Activated T-cell treated with anti-CD3 and anti-CD28 coated beads for 24 hours (primary cell): ENCODE data around the gene IFITM1.
A peak's percentile ranks its signal among the peaks of the same experiment; 100 is the strongest.
"Not testable (repeated sequence)": the region's sequence is repeated elsewhere in the genome, so short reads cannot be mapped to it uniquely, and the experiment has no call there.

Experiments used
- DNase-seq: peaks from one replicate; pipeline ENCODE4 v3.0.0-alpha.2; 2020; ENCODE audit warnings: low read depth

Gene IFITM1

DNA sequence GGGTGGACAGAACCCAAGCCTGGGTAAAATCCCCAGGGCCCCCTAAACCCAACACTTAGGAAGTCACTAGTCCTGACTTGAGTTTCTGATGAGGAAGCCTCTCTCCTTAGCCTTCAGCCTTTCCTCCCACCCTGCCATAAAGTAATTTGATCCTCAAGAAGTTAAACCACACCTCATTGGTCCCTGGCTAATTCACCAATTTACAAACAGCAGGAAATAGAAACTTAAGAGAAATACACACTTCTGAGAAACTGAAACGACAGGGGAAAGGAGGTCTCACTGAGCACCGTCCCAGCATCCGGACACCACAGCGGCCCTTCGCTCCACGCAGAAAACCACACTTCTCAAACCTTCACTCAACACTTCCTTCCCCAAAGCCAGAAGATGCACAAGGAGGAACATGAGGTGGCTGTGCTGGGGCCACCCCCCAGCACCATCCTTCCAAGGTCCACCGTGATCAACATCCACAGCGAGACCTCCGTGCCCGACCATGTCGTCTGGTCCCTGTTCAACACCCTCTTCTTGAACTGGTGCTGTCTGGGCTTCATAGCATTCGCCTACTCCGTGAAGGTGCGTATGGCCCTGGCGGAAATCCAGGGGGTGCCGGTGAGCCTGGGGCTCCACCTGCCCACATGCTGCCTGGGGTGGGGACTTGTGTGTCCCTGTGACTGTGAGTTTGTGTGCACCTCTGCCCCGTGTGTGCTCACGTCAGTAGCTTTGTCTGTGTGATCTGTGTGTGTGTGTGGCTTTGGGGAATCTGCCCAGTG lies at the start of gene IFITM1:
Gene IFITM1, plus strand, starts transcription at position 254 of the 767 bp plus-strand sequence. Its CDS starts 131 bp downstream, at position 385.
- DNase-seq: no peak

GRCh38 chr11:266676-267439 lies 47.0 kb upstream of the IFITM1 start:
- DNase-seq: no peak

GRCh38 chr11:267491-267994 lies 46.3 kb upstream of the IFITM1 start:
- peak; percentile 30 for DNase-seq

GRCh38 chr11:268716-269145 lies 45.1 kb upstream of the IFITM1 start:
- DNase-seq: not testable (repeated sequence)

- DNase-seq: no peak
Measured at GRCh38 chr11:269146-269890, 44.5 kb upstream of the IFITM1 start.

- no peak for DNase-seq
Measured at GRCh38 chr11:270451-271318, 43.2 kb upstream of the IFITM1 start.

DNA sequence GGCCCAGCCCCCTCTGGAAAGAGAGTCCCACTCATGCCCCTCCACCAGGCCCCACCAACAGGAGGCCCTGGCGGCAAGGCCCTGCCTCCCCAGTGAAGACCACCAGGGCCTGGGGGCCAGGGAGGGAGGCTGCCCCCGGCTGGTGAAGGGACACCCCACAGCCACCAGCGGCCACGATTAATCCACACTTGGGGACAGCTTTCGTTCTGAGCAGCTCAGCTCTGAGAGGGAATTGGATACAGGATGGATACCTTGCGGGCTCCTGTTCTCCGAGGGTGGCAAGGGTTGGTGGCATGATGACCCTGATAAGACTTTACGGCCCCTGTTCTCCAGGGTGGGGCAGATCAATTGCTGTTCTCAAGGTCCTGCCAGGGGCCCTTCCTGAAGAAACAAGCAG lies 42.5 kb upstream of the IFITM1 start:
- no peak for DNase-seq

DNA sequence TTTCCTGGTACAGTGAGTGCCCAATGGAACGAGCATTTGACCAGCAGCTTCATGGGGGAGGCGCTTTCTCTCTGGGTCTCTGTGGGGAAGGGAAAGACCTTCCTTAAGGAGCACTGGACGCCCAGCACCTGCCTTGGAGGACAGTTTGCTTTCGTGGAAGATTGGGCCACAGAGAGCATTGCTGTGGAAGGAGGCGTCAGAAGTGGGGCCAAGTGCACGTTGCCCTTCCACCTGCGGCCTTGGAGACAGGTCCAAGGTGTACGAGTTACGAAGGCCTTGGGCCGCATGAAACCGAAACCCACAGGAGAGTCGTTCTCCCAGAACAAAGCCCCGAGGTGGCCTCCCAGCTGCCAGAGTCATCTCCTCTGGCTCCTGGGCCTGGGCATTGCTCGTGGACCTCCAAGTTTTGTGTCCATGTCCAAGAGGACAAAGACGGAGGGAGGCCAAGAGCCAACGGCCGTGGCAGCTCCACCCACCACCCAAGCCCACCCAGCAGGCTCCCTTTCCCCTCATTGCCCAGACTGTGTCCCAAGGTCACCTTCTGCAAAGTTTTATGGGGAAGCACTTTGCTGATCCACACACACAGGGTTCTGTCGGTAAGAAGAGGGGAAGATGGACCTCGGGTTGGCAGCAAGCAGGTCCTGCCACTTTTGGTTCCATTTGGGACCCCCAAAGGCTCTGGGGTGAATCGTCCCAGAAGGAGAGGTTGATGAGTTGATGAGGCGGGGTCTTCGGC lies 41.5 kb upstream of the IFITM1 start:
- no peak for DNase-seq

DNA sequence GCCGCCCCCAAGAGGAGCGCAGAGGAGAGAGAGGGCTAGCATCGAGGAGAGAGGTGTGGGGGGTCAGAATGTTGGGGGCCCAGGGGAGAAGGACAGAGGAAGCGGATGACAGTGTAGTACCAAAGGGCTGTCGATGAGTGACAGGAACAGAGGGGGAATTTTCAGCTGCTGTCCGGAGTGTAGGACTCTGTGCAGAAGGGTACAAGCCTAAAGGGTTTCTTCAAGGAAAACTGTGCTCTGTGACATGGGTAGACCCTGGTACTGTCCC lies 41.0 kb upstream of the IFITM1 start:
- DNase-seq: no peak

DNA sequence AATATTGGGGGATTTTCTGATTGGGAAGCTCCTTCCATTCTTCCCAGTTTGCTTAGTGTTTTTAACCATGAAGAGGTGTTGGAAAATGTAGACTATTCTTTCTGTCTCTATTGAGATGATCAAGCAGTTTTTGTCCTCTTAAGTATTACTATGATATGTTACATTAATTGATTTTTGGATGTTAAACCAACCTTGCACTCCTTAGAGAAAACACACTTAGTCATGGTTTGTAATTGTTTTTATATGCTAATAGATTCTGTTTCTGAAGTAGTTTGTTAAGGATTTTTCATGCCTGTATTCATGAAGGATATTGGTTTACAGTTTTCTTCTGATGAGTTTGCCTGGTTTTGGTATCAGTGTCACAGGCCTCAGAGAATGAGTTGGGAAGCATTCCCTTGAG lies 37.6 kb upstream of the IFITM1 start:
- no peak for DNase-seq

- no peak for DNase-seq
Measured at GRCh38 chr11:278001-278951, 35.6 kb upstream of the IFITM1 start, which contains the start of gene NLRP6. Gene NLRP6 (plus strand): TSS chr11:278407. CDS start chr11:278570, 163 bp downstream.

DNA sequence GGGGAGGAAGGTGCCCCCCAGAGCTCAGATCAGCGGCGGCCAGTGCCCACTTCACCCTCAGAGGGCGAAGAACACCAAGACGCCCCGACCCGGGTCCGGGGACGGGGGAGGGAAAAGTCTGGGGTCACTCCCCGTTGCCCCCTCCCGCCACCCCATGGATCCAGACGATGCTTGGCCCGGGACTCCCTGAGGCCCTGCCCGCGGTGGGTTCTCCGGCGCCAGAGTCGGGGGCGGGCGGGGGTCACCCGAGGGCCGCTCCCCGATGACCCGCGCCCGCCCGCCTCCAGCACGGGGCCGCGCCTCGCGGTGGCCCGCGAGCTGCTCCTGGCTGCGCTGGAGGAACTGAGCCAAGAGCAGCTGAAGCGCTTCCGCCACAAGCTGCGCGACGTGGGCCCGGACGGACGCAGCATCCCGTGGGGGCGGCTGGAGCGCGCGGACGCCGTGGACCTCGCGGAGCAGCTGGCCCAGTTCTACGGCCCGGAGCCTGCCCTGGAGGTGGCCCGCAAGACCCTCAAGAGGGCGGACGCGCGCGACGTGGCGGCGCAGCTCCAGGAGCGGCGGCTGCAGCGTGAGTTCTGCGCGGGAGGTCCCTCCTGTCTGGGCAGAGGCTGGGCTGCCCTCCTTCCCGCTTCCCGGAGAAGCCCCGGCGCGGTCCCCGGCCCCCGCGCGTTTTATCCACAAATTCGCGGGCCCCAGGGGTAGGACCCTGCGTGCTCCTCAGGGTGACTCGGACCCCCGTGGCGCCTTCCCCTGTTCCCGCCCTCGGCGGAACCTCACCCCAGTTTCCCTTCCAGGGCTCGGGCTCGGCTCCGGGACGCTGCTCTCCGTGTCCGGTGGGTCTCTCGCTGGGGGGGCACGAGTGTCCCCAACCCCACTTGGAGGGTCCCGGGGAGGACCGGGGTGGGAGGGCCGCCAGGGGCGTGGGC lies 34.5 kb upstream of the IFITM1 start:
- no peak for DNase-seq

- no peak for DNase-seq
Measured at GRCh38 chr11:279966-280705, 33.7 kb upstream of the IFITM1 start.

DNA sequence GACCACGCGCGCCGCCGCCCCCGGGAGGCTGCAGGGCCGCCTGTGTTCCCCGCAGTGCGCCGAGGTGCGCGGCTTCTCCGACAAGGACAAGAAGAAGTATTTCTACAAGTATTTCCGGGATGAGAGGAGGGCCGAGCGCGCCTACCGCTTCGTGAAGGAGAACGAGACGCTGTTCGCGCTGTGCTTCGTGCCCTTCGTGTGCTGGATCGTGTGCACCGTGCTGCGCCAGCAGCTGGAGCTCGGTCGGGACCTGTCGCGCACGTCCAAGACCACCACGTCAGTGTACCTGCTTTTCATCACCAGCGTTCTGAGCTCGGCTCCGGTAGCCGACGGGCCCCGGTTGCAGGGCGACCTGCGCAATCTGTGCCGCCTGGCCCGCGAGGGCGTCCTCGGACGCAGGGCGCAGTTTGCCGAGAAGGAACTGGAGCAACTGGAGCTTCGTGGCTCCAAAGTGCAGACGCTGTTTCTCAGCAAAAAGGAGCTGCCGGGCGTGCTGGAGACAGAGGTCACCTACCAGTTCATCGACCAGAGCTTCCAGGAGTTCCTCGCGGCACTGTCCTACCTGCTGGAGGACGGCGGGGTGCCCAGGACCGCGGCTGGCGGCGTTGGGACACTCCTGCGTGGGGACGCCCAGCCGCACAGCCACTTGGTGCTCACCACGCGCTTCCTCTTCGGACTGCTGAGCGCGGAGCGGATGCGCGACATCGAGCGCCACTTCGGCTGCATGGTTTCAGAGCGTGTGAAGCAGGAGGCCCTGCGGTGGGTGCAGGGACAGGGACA lies 32.9 kb upstream of the IFITM1 start:
- no peak for DNase-seq

GRCh38 chr11:281486-282161 lies 32.2 kb upstream of the IFITM1 start:
- DNase-seq: no peak

- DNase-seq: no peak
Measured at GRCh38 chr11:282171-282570, 31.7 kb upstream of the IFITM1 start.
